Liver (tissue), 3 donors: ENCODE measurements around the gene LOXHD1.

Source experiments
- CTCF ChIP-seq: fragments of 150-350 bp; IDR thresholded peaks from 2 replicates; pipeline ENCODE4 v1.5.1; 2017; ENCODE audit warnings: improper control_type of control experiment, low read depth, low read length; ENCODE audit not compliant: missing input control
- EGR1 ChIP-seq, 2 donors: IDR thresholded peaks; 2 replicates each; pipeline ENCODE4 v1.6.1; 2016 to 2018; ENCODE audit warnings: antibody characterized with exemption in 2 of 2, low read depth in 2 of 2
- HNF4G ChIP-seq: IDR thresholded peaks from 2 replicates; pipeline ENCODE4 v1.6.1; 2016; ENCODE audit warnings: antibody characterized with exemption
- JUND ChIP-seq, 2 donors: IDR thresholded peaks; 2 replicates each; pipeline ENCODE4 v1.6.1; 2016; ENCODE audit warnings: antibody characterized with exemption in 2 of 2
- MAX ChIP-seq: IDR thresholded peaks from 2 replicates; pipeline ENCODE4 v1.6.1; 2016; ENCODE audit warnings: antibody characterized with exemption
- RAD21 ChIP-seq, 2 donors: IDR thresholded peaks; 2 replicates each; pipeline ENCODE4 v1.6.1; 2016; ENCODE audit warnings: antibody characterized with exemption in 2 of 2, mild to moderate bottlenecking in 2 of 2
- RXRA ChIP-seq, 2 donors: IDR thresholded peaks; 2 replicates each; pipeline ENCODE4 v1.6.1; 2017 to 2018; ENCODE audit warnings: antibody characterized with exemption in 2 of 2, mild to moderate bottlenecking in 1 of 2
- TAF1 ChIP-seq: conservative IDR thresholded peaks from 2 replicates; pipeline ENCODE4 v1.6.1; 2016; ENCODE audit warnings: antibody characterized with exemption, mild to moderate bottlenecking
- YY1 ChIP-seq: IDR thresholded peaks from 2 replicates; pipeline ENCODE4 v1.6.1; 2016; ENCODE audit warnings: antibody characterized with exemption, mild to moderate bottlenecking
- ZBTB33 ChIP-seq: IDR thresholded peaks from 2 replicates; pipeline ENCODE4 v1.6.1; 2016; ENCODE audit warnings: antibody characterized with exemption
- TF ChIP-seq, protein P1 (sequence below): IDR thresholded peaks from 2 replicates; pipeline ENCODE4 v1.6.1; 2016; ENCODE audit warnings: antibody characterized with exemption
- TF ChIP-seq, protein P2 (sequence below): IDR thresholded peaks from 2 replicates; pipeline ENCODE4 v1.6.1; 2016; ENCODE audit warnings: antibody characterized with exemption, mild to moderate bottlenecking
- donor health status: healthy.
- donor health status: healthy.

GRCh38 chr18:46696268-46696667 is 39.2 kb upstream of the LOXHD1 start:
- no peak for TF ChIP-seq YY1
- no peak for TF ChIP-seq TAF1
- no peak for TF ChIP-seq CTCF
- no peak for TF ChIP-seq RAD21 (IDR thresholded peaks at IDR 0.05)
- no peak for TF ChIP-seq RXRA (IDR thresholded peaks at IDR 0.05)
- TF ChIP-seq, protein P1, sequence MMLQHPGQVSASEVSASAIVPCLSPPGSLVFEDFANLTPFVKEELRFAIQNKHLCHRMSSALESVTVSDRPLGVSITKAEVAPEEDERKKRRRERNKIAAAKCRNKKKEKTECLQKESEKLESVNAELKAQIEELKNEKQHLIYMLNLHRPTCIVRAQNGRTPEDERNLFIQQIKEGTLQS = no peak
- no peak for TF ChIP-seq EGR1 (IDR thresholded peaks at IDR 0.05; ENCODE audit: low read depth in 2 of 2)
- TF ChIP-seq JUND (IDR thresholded peaks at IDR 0.05) = no peak
- no peak for TF ChIP-seq ZBTB33
- TF ChIP-seq, protein P2, sequence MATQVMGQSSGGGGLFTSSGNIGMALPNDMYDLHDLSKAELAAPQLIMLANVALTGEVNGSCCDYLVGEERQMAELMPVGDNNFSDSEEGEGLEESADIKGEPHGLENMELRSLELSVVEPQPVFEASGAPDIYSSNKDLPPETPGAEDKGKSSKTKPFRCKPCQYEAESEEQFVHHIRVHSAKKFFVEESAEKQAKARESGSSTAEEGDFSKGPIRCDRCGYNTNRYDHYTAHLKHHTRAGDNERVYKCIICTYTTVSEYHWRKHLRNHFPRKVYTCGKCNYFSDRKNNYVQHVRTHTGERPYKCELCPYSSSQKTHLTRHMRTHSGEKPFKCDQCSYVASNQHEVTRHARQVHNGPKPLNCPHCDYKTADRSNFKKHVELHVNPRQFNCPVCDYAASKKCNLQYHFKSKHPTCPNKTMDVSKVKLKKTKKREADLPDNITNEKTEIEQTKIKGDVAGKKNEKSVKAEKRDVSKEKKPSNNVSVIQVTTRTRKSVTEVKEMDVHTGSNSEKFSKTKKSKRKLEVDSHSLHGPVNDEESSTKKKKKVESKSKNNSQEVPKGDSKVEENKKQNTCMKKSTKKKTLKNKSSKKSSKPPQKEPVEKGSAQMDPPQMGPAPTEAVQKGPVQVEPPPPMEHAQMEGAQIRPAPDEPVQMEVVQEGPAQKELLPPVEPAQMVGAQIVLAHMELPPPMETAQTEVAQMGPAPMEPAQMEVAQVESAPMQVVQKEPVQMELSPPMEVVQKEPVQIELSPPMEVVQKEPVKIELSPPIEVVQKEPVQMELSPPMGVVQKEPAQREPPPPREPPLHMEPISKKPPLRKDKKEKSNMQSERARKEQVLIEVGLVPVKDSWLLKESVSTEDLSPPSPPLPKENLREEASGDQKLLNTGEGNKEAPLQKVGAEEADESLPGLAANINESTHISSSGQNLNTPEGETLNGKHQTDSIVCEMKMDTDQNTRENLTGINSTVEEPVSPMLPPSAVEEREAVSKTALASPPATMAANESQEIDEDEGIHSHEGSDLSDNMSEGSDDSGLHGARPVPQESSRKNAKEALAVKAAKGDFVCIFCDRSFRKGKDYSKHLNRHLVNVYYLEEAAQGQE = no peak
- no peak for TF ChIP-seq MAX
- no peak for TF ChIP-seq HNF4G
